Astrocyte (in vitro differentiated cells and primary cell): Measurements from ENCODE around the gene ERLIN1.

ENCODE experiments used
- EZH2 ChIP-seq: IDR thresholded peaks from 2 replicates; pipeline ENCODE4 v1.6.1; 2012; ENCODE audit warnings: mild to moderate bottlenecking, low read length, inconsistent platforms; ENCODE audit not compliant: insufficient read depth
- TF ChIP-seq, protein P1 (sequence below): IDR thresholded peaks from 2 replicates; pipeline ENCODE4 v1.5.1; 2011; ENCODE audit warnings: low read depth, mild to moderate bottlenecking, inconsistent platforms, low read length, moderate library complexity; ENCODE audit not compliant: insufficient read depth

DNA sequence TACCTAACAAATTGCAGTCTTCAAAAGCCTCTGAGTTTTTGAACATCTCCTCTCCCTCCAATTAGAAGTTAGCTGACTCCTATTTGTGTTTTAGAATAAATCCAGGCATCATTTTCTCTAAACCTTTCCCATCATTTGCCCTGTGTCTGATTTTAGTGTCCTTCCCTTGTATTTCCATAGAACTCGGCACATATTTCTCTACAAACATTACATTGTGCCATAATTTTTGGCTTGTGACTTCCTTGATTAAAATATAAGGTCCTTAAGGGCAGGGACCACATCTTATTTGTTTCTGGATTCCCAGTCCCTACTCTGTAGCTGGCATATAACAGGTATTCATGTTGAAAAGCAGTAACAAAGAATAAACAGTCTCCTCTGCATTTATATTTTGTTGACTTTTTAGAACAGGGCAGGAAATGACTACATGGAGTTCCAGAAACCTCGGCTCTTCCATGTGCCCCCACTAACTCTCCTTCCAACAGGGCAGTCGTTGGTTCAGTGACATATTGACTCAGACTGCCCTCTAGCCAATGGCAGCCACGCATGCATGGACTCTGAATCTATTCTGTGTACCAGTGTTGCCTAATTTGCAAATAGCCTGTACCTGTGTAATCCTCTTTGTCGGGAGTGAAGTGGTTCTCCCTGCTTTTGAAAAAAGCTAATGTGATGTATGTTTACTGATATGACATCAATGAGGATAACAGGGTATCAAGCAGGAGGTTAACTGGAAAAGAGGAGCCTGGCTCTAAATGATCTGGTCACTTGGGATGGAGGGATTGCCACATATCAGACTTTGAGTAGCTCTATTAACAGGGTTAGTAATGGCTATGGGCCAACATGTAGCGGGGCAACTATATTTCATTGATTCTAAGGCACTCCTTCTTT lies 84.4 kb downstream of the ERLIN1 start:
- TF ChIP-seq EZH2: no peak
- TF ChIP-seq, protein P1, sequence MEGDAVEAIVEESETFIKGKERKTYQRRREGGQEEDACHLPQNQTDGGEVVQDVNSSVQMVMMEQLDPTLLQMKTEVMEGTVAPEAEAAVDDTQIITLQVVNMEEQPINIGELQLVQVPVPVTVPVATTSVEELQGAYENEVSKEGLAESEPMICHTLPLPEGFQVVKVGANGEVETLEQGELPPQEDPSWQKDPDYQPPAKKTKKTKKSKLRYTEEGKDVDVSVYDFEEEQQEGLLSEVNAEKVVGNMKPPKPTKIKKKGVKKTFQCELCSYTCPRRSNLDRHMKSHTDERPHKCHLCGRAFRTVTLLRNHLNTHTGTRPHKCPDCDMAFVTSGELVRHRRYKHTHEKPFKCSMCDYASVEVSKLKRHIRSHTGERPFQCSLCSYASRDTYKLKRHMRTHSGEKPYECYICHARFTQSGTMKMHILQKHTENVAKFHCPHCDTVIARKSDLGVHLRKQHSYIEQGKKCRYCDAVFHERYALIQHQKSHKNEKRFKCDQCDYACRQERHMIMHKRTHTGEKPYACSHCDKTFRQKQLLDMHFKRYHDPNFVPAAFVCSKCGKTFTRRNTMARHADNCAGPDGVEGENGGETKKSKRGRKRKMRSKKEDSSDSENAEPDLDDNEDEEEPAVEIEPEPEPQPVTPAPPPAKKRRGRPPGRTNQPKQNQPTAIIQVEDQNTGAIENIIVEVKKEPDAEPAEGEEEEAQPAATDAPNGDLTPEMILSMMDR: no peak
